HepG2 (cell line): ENCODE measurements around the gene CYP46A1. TPM values are rescaled to one million over a fixed set of nuclear protein-coding genes. Genes with fewer than 3 reads are reported as not detected.

Experiments
- ATAC-seq: fragments of 200-7000 bp; cut with Tn5 transposase; 3 replicates; pipeline ENCODE4 v1.9.1; 2020; ENCODE audit warnings: mild to moderate bottlenecking, moderate library complexity
- BruUV-seq: library from RNA; stranded (reverse); fragments of 400-500 nt; replicated peaks from 2 replicates; lab custom pipeline; 2021; lab: Mats Ljungman, UMichigan
- CTCF ChIA-PET: fragments of 300-600 bp; formaldehyde crosslinking; extraction: SDS; loops from one replicate; lab custom pipeline; 2021; ENCODE audit warnings: low total read pairs, inconsistent platforms, low intra/inter-chr PET ratio; lab: Yijun Ruan, JAX
- POLR2A ChIA-PET: fragments of 350-600 bp; sonication (Branson Sonifier 250); formaldehyde crosslinking; loops from one replicate; lab custom pipeline; 2020; ENCODE audit warnings: antibody characterized with exemption, inconsistent platforms; lab: Yijun Ruan, JAX
- DNase-seq: peaks from one replicate; pipeline ENCODE4 v3.0.0-alpha.2; 2015; ENCODE audit warnings: low spot score
- FAIRE-seq: peaks from 3 replicates; lab custom pipeline; 2011; peaks lifted over from hg19 to GRCh38; lab: Jason Lieb, UNC
- H2AFZ ChIP-seq: one replicate; pipeline ENCODE4 v1.6.1; 2011; ENCODE audit warnings: low read length, inconsistent platforms
- H3K27ac ChIP-seq: fragments of 300-600 bp; 3 replicates; pipeline ENCODE4 v1.8.0; 2011; ENCODE audit warnings: mixed run types, mild to moderate bottlenecking, mixed read lengths, low read length, inconsistent platforms; ENCODE audit not compliant: insufficient read depth; ENCODE audit errors: extremely low read length
- H3K27me3 ChIP-seq, 2 experiments: fragments of 200-600 bp in 1 of 2; 2 replicates in 1 of 2; 3 replicates in 1 of 2; pipeline versions ENCODE4 v1.6.0 to v1.8.0; 2011; ENCODE audit warnings: low read length in 2 of 2, mild to moderate bottlenecking in 2 of 2, moderate library complexity in 2 of 2, inconsistent platforms in 1 of 2; ENCODE audit not compliant: insufficient read depth in 2 of 2, control insufficient read depth in 1 of 2
- H3K36me3 ChIP-seq, 2 experiments: fragments of 200-600 bp in 1 of 2; replicated peaks in 1 of 2; 2 replicates in 1 of 2; 3 replicates in 1 of 2; pipeline versions ENCODE4 v1.5.1 to v1.8.0; 2011; ENCODE audit warnings: low read length in 2 of 2, inconsistent platforms in 1 of 2; ENCODE audit not compliant: insufficient read depth in 2 of 2, control insufficient read depth in 1 of 2
- H3K4me1 ChIP-seq: 2 replicates; pipeline ENCODE4 v1.5.1; 2012; ENCODE audit warnings: low read length, inconsistent platforms; ENCODE audit not compliant: insufficient read depth
- H3K4me2 ChIP-seq: 2 replicates; pipeline ENCODE4 v1.6.0; 2011; ENCODE audit warnings: low read depth, low read length, inconsistent platforms
- H3K4me3 ChIP-seq, 3 experiments: fragments of 200-600 bp in 1 of 3; sonication (generic), shearing (Covaris generic) in 1 of 3; replicated peaks in 1 of 3; 2 replicates each; pipeline ENCODE4 v1.5.1; 2011 to 2016; ENCODE audit warnings: low read length in 3 of 3, inconsistent platforms in 2 of 3, low read depth in 2 of 3, mild to moderate bottlenecking in 2 of 3, control low read depth in 1 of 3, mixed read lengths in 1 of 3; ENCODE audit not compliant: insufficient read depth in 1 of 3
- H3K79me2 ChIP-seq: one replicate; pipeline ENCODE4 v1.6.1; 2011; ENCODE audit warnings: low read length, inconsistent platforms; ENCODE audit not compliant: insufficient read depth
- H3K9ac ChIP-seq: 2 replicates; pipeline ENCODE4 v1.6.0; 2011; ENCODE audit warnings: mild to moderate bottlenecking, low read depth, low read length, inconsistent platforms; ENCODE audit not compliant: insufficient read depth
- H3K9me3 ChIP-seq: 2 replicates; pipeline ENCODE4 v1.5.1; 2012; ENCODE audit warnings: mild to moderate bottlenecking, low read length
- H4K20me1 ChIP-seq: 2 replicates; pipeline ENCODE4 v1.6.0; 2011; ENCODE audit warnings: inconsistent platforms, mild to moderate bottlenecking, low read length, moderate library complexity; ENCODE audit not compliant: insufficient read depth
- SIX4 ChIP-seq: sonication (generic); formaldehyde crosslinking; IDR thresholded peaks from 2 replicates; pipeline ENCODE4 v1.4.0; 2020; ENCODE audit warnings: missing genetic modification reagents
- ZNF274 ChIP-seq: sonication (generic); formaldehyde crosslinking; IDR thresholded peaks from 2 replicates; pipeline ENCODE4 v1.5.1; 2020; ENCODE audit warnings: mild to moderate bottlenecking, missing genetic modification reagents
- WGBS: methylation state at CpG from one replicate; pipeline ENCODE4 v1.1.6; 2017; ENCODE audit warnings: low lambda C conversion rate; 5-methylcytosine and 5-hydroxymethylcytosine counted together
- in situ Hi-C: cut with HindIII; loops from 2 replicates; pipeline ENCODE4 v1.10.0; 2017; ENCODE audit warnings: low pct_unique_long_range_greater_than_20kb; ENCODE audit not compliant: extremely low pct_ligation_motif_present
- intact Hi-C: fragments of 100-400 bp; cut with micrococcal nuclease; formaldehyde crosslinking; loops from one replicate; pipeline ENCODE4 v1.10.0; 2022; ENCODE audit not compliant: unreplicated experiment
- polyA plus RNA-seq, 8 experiments: library from polyadenylated mRNA; depleted of rRNA in 3 of 8; stranded (reverse) in 7 of 8; unstranded in 1 of 8; fragments of >200 nt; fragmentation: Illumina TruSeq in 4 of 8; extraction: Trizol in 4 of 8; gene quantifications; 2 replicates each; pipeline versions ENCODE4 v1.2.1 to v1.2.3, GENCODE V29; 2011 to 2016; ENCODE audit warnings: low read depth in 4 of 8, missing spikeins in 1 of 8, mixed read lengths in 1 of 8; ENCODE audit not compliant: insufficient read depth in 1 of 8
- total RNA-seq, 5 experiments: library from RNA; depleted of rRNA; stranded (reverse); fragments of >200 nt; fragmentation: Illumina TruSeq; extraction: Trizol; gene quantifications; 2 replicates each; pipeline ENCODE4 v1.2.3, GENCODE V29; 2016; ENCODE audit warnings: low read depth in 1 of 5
- TF ChIP-seq, protein P1 (sequence below): sonication (generic); formaldehyde crosslinking; IDR thresholded peaks from 2 replicates; pipeline ENCODE4 v1.4.0; 2020; ENCODE audit warnings: missing genetic modification reagents

Gene CYP46A1
- total and polyA plus RNA-seq, 2 of the 13 experiments (the other 11 are each of a cell fraction or from before 2014, with no cell fraction given) = not detected

DNA sequence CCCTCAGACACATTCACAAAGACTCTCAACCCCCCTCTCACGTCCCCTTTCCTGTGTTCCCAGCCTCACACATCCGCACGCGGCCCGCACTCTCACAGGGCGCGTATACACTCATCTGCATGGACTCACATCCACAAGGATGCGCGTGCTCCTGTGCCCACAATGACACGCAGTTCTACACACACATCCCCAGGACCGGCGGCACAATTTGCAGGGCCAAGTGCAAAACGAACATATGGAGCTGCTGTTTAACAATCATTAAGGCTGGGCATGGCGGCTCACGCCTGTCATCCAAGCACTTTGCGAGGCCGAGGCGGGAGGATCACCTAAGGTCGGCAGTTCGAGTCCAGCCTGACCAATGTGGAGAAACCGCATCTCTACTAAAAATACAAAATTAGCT lies 72.7 kb downstream of the CYP46A1 start:
- Histone ChIP-seq H3K4me1 (peaks cover 6% of the 10 kb centered on the region; the same call in 1 of the 2 replicates), H3K27ac (no peak overlapping the region), H3K4me3 (no peak overlapping the region), H3K4me2 (no peak overlapping the region), H3K27me3 (peaks cover 6 to 69% of the 10 kb centered on the region in 2 experiments; a peak in 3 of 5 replicates), H3K79me2 (no peaks in the 10 kb centered on the region), H3K36me3 (no peaks in the 10 kb centered on the region), H2AFZ (no peak overlapping the region), H4K20me1 (no peaks in the 10 kb centered on the region), H3K9me3 (no peaks in the 10 kb centered on the region), H3K9ac (no peak overlapping the region)
- intact Hi-C loops (no loop called here), in situ Hi-C loops (no loop called here)
- no peak for ATAC-seq
- TF ChIP-seq SIX4 (CRISPR knock-in tag) = no peak
- TF ChIP-seq, protein P1, sequence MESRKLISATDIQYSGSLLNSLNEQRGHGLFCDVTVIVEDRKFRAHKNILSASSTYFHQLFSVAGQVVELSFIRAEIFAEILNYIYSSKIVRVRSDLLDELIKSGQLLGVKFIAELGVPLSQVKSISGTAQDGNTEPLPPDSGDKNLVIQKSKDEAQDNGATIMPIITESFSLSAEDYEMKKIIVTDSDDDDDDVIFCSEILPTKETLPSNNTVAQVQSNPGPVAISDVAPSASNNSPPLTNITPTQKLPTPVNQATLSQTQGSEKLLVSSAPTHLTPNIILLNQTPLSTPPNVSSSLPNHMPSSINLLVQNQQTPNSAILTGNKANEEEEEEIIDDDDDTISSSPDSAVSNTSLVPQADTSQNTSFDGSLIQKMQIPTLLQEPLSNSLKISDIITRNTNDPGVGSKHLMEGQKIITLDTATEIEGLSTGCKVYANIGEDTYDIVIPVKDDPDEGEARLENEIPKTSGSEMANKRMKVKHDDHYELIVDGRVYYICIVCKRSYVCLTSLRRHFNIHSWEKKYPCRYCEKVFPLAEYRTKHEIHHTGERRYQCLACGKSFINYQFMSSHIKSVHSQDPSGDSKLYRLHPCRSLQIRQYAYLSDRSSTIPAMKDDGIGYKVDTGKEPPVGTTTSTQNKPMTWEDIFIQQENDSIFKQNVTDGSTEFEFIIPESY (CRISPR knock-in tag) = peak; percentile 23; the same call in 1 of the 2 replicates
- BruUV-seq = no TSS peak
- no peak for DNase-seq
- POLR2A ChIA-PET = no interaction called here
- CTCF ChIA-PET = no interaction called here
- FAIRE-seq = no peak
- WGBS = 63% methylated on average over 21 of the region's 21 CpGs

DNA sequence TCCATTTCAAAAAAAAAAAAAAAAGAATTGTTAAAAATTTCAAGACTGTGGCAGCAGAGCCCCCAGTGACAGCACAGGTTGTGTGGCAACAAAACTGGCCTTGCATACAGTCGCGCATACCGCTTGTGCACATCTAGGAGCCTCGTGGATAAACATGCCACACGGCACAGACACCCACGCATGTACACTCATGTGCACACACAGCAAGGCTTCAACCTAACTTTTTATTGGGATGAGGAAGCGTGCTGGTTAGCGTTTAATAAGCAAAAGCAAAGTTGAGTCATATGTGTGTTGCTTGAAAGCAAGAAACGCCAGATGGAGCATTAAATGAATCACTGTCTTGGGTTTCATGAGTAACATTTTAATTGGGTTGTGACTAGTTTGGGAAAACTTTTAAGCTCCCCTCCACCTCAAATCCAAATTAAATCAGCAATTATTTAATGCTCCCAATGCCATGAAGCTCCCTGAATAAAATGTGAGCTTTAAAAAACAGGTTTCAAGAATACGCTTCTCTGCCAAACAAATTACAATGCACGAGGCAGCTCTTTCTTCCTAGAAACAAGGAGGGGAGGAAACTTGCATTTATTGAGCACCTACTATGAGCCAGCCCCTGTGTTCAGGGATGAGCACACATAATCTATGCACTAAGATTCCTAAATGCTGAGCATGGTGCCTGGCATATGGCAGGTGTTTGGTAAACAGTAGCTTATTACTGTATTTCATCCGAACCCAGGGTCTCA lies 73.4 kb downstream of the CYP46A1 start:
- Histone ChIP-seq H3K79me2 (no peaks in the 10 kb centered on the region), H3K36me3 (no peaks in the 10 kb centered on the region), H4K20me1 (no peaks in the 10 kb centered on the region), H2AFZ (no peak overlapping the region), H3K27me3 (peaks cover 4 to 62% of the 10 kb centered on the region in 2 experiments; a peak in 3 of 5 replicates), H3K27ac (no peak overlapping the region), H3K4me2 (no peak overlapping the region), H3K9me3 (no peaks in the 10 kb centered on the region), H3K4me3 (no peak overlapping the region), H3K4me1 (peaks cover 10% of the 10 kb centered on the region; the same call in 1 of the 2 replicates), H3K9ac (no peak overlapping the region)
- intact Hi-C loops (no loop called here), in situ Hi-C loops (no loop called here)
- WGBS = 44% methylated on average over 12 of the region's 12 CpGs
- ChIA-PET CTCF (no interaction called here), POLR2A (no interaction called here)
- no peak for FAIRE-seq
- TF ChIP-seq, protein P1 (CRISPR knock-in tag) = peak; percentile 8; the same call in 1 of the 2 replicates
- TF ChIP-seq ZNF274 = no peak
- BruUV-seq = no TSS peak
- DNase-seq = no peak
- ATAC-seq = no peak
